ENCODE data around the gene ATXN3L. TPM values are rescaled to one million over a fixed set of nuclear protein-coding genes. Genes with fewer than 3 reads are reported as not detected.

Gene ATXN3L
- total RNA-seq, 1 experiment from 2014 or later, result not detected

DNA sequence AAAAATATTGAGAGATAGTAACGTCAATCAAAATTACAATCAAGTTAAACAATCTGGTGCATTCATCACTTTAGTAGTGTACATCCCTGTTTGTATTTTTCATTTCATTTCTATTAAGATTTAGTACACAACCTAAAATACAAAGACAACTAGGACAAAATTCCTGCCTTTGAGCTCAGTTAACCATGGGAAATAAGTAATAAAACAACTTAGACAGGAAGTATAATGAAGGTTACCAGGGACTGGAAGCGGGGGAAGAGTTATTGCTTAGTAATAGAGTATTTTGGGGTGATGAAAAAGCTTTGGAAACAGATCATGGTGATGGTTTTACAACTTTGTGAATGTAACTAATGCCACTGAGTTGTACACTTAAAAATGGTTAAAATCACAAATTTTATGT, 25.6 kb upstream of the ATXN3L start:
- ChIA-PET CTCF (no interaction called here), RAD21 (ENCODE audit: low non-redundant PET in 1 of 2, low total read pairs in 2 of 2, uncharacterized antibody in 2 of 2, unreplicated experiment in 2 of 2) (no interaction called here), POLR2A (no interaction called here)
- ATAC-seq (no peak), DNase-seq (ENCODE audit: low read depth, low spot score) (no peak)
- Histone ChIP-seq H3K4me2 (ENCODE audit: low read length) (no peak overlapping the region), H3K9ac (ENCODE audit: low read length) (no peak overlapping the region), H3K36me3 (ENCODE audit: control insufficient read depth in 1 of 2, insufficient read depth in 2 of 2, low read length in 2 of 2) (no peaks in the 10 kb centered on the region), H3K79me2 (ENCODE audit: insufficient read depth, low read length) (no peaks in the 10 kb centered on the region), H3K9me3 (ENCODE audit: control insufficient read depth in 1 of 2, insufficient read depth in 1 of 2, low read depth in 1 of 2, low read length in 2 of 2) (no peaks in the 10 kb centered on the region), H3K27ac (ENCODE audit: low read depth, low read length) (no peak overlapping the region), H3K4me3 (replicated peaks in 1 of 2; ENCODE audit: low read depth in 1 of 2, low read length in 2 of 2) (no peak overlapping the region), H4K20me1 (ENCODE audit: insufficient read depth) (no peaks in the 10 kb centered on the region), H2AFZ (ENCODE audit: low read depth, low read length, poor library complexity, severe bottlenecking) (no peak overlapping the region), H3K9me2 (ENCODE audit: insufficient read depth) (no peaks in the 10 kb centered on the region), H3K4me1 (ENCODE audit: control insufficient read depth in 1 of 2, insufficient read depth in 2 of 2, low read length in 2 of 2) (no peaks in the 10 kb centered on the region), H3K27me3 (ENCODE audit: insufficient read depth, low read length) (no peaks in the 10 kb centered on the region)
- intact Hi-C loops (cut with micrococcal nuclease), result no loop called here
- BruUV-seq (replicated peaks), result no TSS peak
- TF ChIP-seq, protein P1, sequence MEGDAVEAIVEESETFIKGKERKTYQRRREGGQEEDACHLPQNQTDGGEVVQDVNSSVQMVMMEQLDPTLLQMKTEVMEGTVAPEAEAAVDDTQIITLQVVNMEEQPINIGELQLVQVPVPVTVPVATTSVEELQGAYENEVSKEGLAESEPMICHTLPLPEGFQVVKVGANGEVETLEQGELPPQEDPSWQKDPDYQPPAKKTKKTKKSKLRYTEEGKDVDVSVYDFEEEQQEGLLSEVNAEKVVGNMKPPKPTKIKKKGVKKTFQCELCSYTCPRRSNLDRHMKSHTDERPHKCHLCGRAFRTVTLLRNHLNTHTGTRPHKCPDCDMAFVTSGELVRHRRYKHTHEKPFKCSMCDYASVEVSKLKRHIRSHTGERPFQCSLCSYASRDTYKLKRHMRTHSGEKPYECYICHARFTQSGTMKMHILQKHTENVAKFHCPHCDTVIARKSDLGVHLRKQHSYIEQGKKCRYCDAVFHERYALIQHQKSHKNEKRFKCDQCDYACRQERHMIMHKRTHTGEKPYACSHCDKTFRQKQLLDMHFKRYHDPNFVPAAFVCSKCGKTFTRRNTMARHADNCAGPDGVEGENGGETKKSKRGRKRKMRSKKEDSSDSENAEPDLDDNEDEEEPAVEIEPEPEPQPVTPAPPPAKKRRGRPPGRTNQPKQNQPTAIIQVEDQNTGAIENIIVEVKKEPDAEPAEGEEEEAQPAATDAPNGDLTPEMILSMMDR (IDR thresholded peaks at IDR 0.05 in 2 of 3, conservative IDR thresholded peaks at IDR 0.05 in 1 of 3; ENCODE audit: borderline replicate concordance in 1 of 3, insufficient read depth in 1 of 3, low read depth in 2 of 3, low read length in 2 of 3), result no peak
- TF ChIP-seq, protein P2, sequence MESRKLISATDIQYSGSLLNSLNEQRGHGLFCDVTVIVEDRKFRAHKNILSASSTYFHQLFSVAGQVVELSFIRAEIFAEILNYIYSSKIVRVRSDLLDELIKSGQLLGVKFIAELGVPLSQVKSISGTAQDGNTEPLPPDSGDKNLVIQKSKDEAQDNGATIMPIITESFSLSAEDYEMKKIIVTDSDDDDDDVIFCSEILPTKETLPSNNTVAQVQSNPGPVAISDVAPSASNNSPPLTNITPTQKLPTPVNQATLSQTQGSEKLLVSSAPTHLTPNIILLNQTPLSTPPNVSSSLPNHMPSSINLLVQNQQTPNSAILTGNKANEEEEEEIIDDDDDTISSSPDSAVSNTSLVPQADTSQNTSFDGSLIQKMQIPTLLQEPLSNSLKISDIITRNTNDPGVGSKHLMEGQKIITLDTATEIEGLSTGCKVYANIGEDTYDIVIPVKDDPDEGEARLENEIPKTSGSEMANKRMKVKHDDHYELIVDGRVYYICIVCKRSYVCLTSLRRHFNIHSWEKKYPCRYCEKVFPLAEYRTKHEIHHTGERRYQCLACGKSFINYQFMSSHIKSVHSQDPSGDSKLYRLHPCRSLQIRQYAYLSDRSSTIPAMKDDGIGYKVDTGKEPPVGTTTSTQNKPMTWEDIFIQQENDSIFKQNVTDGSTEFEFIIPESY (IDR thresholded peaks at IDR 0.05; ENCODE audit: extremely low read depth, insufficient replicate concordance, low read length), result no peak
- TF ChIP-seq SIN3A (IDR thresholded peaks at IDR 0.05; ENCODE audit: low read depth), result no peak

DNA sequence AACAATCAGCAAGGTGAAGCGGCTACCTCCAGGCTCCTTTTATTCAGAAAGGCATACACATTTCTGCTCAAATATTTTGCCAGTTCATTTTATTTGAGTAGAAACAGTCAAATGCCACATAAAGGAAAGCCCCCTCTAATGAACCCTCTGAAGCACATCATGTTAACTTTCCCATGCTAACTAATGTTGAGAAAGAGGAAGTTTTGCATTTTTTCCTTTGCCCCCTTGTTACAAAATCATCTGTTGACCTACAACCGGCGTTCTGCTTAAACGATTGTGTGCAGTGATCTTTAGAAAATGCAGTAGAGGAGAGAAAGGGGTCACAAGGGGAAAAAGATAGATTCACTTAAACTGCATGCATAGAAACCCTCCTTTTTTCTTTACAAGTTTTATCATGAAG, 25.2 kb upstream of the ATXN3L start:
- no peak overlapping the region for H3K27ac ChIP-seq (ENCODE audit: low read depth, low read length)
- no peak overlapping the region for H3K4me3 ChIP-seq (replicated peaks in 1 of 2; ENCODE audit: low read depth in 1 of 2, low read length in 2 of 2)
- no peak overlapping the region for H3K4me2 ChIP-seq (ENCODE audit: low read length)
- no peaks in the 10 kb centered on the region for H3K79me2 ChIP-seq (ENCODE audit: insufficient read depth, low read length)
- H4K20me1 ChIP-seq (ENCODE audit: insufficient read depth), result no peaks in the 10 kb centered on the region
- H3K9me3 ChIP-seq (ENCODE audit: control insufficient read depth in 1 of 2, insufficient read depth in 1 of 2, low read depth in 1 of 2, low read length in 2 of 2), result no peaks in the 10 kb centered on the region
- POLR2A ChIA-PET, result no interaction called here
- no peaks in the 10 kb centered on the region for H3K4me1 ChIP-seq (ENCODE audit: control insufficient read depth in 1 of 2, insufficient read depth in 2 of 2, low read length in 2 of 2)
- no peak overlapping the region for H2AFZ ChIP-seq (ENCODE audit: low read depth, low read length, poor library complexity, severe bottlenecking)
- RAD21 ChIA-PET (ENCODE audit: low non-redundant PET in 1 of 2, low total read pairs in 2 of 2, uncharacterized antibody in 2 of 2, unreplicated experiment in 2 of 2), result no interaction called here
- no TSS peak for BruUV-seq (replicated peaks)
- no peaks in the 10 kb centered on the region for H3K36me3 ChIP-seq (ENCODE audit: control insufficient read depth in 1 of 2, insufficient read depth in 2 of 2, low read length in 2 of 2)
- CTCF ChIA-PET, result no interaction called here
- no peak for DNase-seq (ENCODE audit: low read depth, low spot score)
- H3K9ac ChIP-seq (ENCODE audit: low read length), result no peak overlapping the region
- no peak for ATAC-seq
- intact Hi-C loops (cut with micrococcal nuclease), result no loop called here
- H3K27me3 ChIP-seq (ENCODE audit: insufficient read depth, low read length), result no peaks in the 10 kb centered on the region
- no peaks in the 10 kb centered on the region for H3K9me2 ChIP-seq (ENCODE audit: insufficient read depth)
- TF ChIP-seq CBX3 (IDR thresholded peaks at IDR 0.05; ENCODE audit: low read depth) (no peak), ZNF274 (IDR thresholded peaks at IDR 0.05; ENCODE audit: low read depth, low read length) (no peak), SIN3A (IDR thresholded peaks at IDR 0.05; ENCODE audit: low read depth) (no peak), YY1 (IDR thresholded peaks at IDR 0.05; ENCODE audit: extremely low read depth, insufficient replicate concordance, low read depth, low read length) (no peak)
- TF ChIP-seq, protein P3, sequence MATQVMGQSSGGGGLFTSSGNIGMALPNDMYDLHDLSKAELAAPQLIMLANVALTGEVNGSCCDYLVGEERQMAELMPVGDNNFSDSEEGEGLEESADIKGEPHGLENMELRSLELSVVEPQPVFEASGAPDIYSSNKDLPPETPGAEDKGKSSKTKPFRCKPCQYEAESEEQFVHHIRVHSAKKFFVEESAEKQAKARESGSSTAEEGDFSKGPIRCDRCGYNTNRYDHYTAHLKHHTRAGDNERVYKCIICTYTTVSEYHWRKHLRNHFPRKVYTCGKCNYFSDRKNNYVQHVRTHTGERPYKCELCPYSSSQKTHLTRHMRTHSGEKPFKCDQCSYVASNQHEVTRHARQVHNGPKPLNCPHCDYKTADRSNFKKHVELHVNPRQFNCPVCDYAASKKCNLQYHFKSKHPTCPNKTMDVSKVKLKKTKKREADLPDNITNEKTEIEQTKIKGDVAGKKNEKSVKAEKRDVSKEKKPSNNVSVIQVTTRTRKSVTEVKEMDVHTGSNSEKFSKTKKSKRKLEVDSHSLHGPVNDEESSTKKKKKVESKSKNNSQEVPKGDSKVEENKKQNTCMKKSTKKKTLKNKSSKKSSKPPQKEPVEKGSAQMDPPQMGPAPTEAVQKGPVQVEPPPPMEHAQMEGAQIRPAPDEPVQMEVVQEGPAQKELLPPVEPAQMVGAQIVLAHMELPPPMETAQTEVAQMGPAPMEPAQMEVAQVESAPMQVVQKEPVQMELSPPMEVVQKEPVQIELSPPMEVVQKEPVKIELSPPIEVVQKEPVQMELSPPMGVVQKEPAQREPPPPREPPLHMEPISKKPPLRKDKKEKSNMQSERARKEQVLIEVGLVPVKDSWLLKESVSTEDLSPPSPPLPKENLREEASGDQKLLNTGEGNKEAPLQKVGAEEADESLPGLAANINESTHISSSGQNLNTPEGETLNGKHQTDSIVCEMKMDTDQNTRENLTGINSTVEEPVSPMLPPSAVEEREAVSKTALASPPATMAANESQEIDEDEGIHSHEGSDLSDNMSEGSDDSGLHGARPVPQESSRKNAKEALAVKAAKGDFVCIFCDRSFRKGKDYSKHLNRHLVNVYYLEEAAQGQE (IDR thresholded peaks at IDR 0.05; ENCODE audit: low read depth), result no peak
- TF ChIP-seq, protein P2 (IDR thresholded peaks at IDR 0.05; ENCODE audit: extremely low read depth, insufficient replicate concordance, low read length), result no peak
- TF ChIP-seq, protein P4, sequence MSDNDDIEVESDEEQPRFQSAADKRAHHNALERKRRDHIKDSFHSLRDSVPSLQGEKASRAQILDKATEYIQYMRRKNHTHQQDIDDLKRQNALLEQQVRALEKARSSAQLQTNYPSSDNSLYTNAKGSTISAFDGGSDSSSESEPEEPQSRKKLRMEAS (IDR thresholded peaks at IDR 0.05), result no peak
